ENCODE measurements around the gene REV1.

The REV1 gene

GRCh38 chr2:99469394-99469793 is 20.4 kb downstream of the REV1 start:
- TF ChIP-seq CTCF (IDR thresholded peaks at IDR 0.05; ENCODE audit: low read depth, low read length, missing control alignments) = no peak
- DNase-seq (ENCODE audit: extremely low read depth, low read depth) = no peak
- H3K4me3 ChIP-seq (replicated peaks; ENCODE audit: low read depth, low read length) = no peak overlapping the region

GRCh38 chr2:99468155-99468554 is 21.7 kb downstream of the REV1 start:
- DNase-seq (ENCODE audit: extremely low read depth, low read depth) = no peak
- H3K4me3 ChIP-seq (replicated peaks; ENCODE audit: low read depth, low read length) = no peak overlapping the region
- no peak for TF ChIP-seq CTCF (IDR thresholded peaks at IDR 0.05; ENCODE audit: low read depth, low read length, missing control alignments)

GRCh38 chr2:99467390-99467789 is 22.4 kb downstream of the REV1 start:
- no peak overlapping the region for H3K4me3 ChIP-seq (replicated peaks; ENCODE audit: low read depth, low read length)
- no peak for TF ChIP-seq CTCF (IDR thresholded peaks at IDR 0.05; ENCODE audit: low read depth, low read length, missing control alignments)
- no peak for DNase-seq (ENCODE audit: extremely low read depth, low read depth)

DNA sequence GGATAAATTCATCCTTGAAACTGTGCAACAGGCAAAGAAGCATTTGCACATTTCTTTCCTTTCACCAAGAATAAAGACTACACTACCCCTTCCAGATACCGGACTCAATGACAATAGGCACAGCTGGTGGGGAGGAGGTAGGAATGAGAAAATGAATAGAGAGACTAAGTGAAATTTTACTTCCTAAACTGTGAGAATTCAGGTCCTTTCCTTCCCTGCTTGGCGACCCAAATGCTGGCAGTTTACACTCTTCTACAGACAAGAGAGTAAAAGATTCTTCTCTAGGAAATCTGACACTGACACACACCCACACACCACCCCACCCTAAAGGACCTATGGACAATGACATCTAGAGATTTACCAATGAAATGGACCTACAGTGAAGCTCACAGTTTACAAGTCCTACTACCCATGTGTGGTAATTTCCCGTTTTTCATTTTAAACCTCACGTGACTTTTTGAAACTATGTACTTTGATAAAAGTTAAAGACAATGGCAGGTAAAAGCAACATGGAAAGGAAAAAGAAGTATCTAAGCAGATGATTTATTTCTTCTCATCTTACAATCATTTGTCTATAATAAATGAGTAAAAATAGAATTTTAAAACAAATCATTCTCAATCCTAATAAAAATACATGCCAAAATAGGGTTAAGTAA is 27.9 kb downstream of the REV1 start:
- no peak for DNase-seq (ENCODE audit: extremely low read depth, low read depth)
- no peak overlapping the region for H3K4me3 ChIP-seq (replicated peaks; ENCODE audit: low read depth, low read length)
- TF ChIP-seq CTCF (IDR thresholded peaks at IDR 0.05; ENCODE audit: low read depth, low read length, missing control alignments) = no peak

DNA sequence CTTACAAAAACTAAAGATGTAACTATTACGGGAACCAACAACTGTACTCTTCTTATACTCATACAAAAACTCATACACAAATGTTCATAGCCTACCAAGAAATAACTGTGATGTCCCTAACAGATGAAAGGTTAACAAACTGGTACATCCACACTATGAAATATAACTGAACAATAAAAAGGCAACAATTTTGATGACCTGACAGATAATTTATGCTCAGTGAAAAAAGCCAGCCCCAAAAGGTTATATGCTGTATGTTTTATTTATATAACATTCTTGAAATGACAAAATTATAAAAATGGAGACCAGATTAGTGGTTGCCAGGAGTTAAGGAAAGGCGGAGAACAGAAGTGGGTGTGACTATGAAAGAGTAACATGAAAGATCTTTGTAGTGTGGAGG is 31.3 kb downstream of the REV1 start:
- DNase-seq (ENCODE audit: extremely low read depth, low read depth) = no peak
- H3K4me3 ChIP-seq (replicated peaks; ENCODE audit: low read depth, low read length) = no peak overlapping the region
- TF ChIP-seq CTCF (IDR thresholded peaks at IDR 0.05; ENCODE audit: low read depth, low read length, missing control alignments) = no peak

GRCh38 chr2:99451686-99452085 is 38.1 kb downstream of the REV1 start:
- TF ChIP-seq CTCF (IDR thresholded peaks at IDR 0.05; ENCODE audit: low read depth, low read length, missing control alignments) = no peak
- no peak overlapping the region for H3K4me3 ChIP-seq (replicated peaks; ENCODE audit: low read depth, low read length)
- DNase-seq (ENCODE audit: extremely low read depth, low read depth) = no peak

DNA sequence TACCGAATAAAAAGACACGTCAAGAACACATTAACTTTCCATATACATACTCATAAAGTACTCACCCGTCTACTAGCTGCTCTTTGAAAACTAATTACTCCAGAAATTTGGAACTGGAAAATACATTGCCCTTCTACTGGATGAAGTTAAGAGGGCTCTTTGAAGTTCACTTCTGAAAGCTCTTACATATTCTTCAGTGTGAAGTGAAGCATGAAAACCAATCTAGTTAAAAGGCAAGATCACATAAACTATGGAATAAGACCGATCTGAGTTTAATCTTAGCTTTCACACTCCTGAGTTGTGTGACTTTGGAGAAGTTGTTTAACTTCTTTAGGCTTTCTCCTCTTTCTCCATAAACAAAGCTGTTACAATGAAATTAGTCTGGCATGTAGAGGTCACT is 38.5 kb downstream of the REV1 start:
- no peak for DNase-seq (ENCODE audit: extremely low read depth, low read depth)
- no peak for TF ChIP-seq CTCF (IDR thresholded peaks at IDR 0.05; ENCODE audit: low read depth, low read length, missing control alignments)
- H3K4me3 ChIP-seq (replicated peaks; ENCODE audit: low read depth, low read length) = no peak overlapping the region

Data from HFF-Myc (cell line).